CD4-positive, alpha-beta T cell treated with Interleukin-6 for 4 hours (primary cell): ENCODE data around the gene BSND.
"Not testable (repeated sequence)": the region's sequence is repeated elsewhere in the genome, so short reads cannot be mapped to it uniquely, and the experiment has no call there.

ENCODE experiments used
- DNase-seq: peaks from one replicate; pipeline ENCODE4 v3.0.0-alpha.2; 2020; ENCODE audit warnings: mixed read lengths

The BSND gene

GRCh38 chr1:55024163-55024562 is 25.4 kb downstream of the BSND start:
- not testable (repeated sequence) for DNase-seq

- not testable (repeated sequence) for DNase-seq
Measured at GRCh38 chr1:55026682-55027081, 27.9 kb downstream of the BSND start.

GRCh38 chr1:55031098-55031497 is 32.4 kb downstream of the BSND start:
- not testable (repeated sequence) for DNase-seq

GRCh38 chr1:55033265-55033614 is 34.5 kb downstream of the BSND start:
- no peak for DNase-seq

- no peak for DNase-seq
Measured at GRCh38 chr1:55034476-55035133, 35.9 kb downstream of the BSND start.

- DNase-seq: no peak
Measured at GRCh38 chr1:55035904-55036303, 37.2 kb downstream of the BSND start.

GRCh38 chr1:55037733-55038551 is 39.2 kb downstream of the BSND start:
- no peak for DNase-seq

- DNase-seq: no peak
Measured at GRCh38 chr1:55038552-55038838, 39.8 kb downstream of the BSND start.

GRCh38 chr1:55038974-55039341 is 40.2 kb downstream of the BSND start:
- DNase-seq: no peak

GRCh38 chr1:55039342-55040082 is 40.8 kb downstream of the BSND start, which contains the start of gene PCSK9:
Gene PCSK9 (plus strand): TSS chr1:55039548. CDS start chr1:55039838, 290 bp downstream.
- DNase-seq: no peak

GRCh38 chr1:55040083-55040932 is 41.6 kb downstream of the BSND start:
- DNase-seq: no peak

- no peak for DNase-seq
Measured at GRCh38 chr1:55040933-55041494, 42.3 kb downstream of the BSND start.

GRCh38 chr1:55041613-55042012 is 42.9 kb downstream of the BSND start:
- DNase-seq: no peak

GRCh38 chr1:55043011-55043410 is 44.3 kb downstream of the BSND start:
- no peak for DNase-seq

GRCh38 chr1:55043726-55044125 is 45.0 kb downstream of the BSND start:
- no peak for DNase-seq

- DNase-seq: no peak
Measured at GRCh38 chr1:55044617-55045397, 46.1 kb downstream of the BSND start.

GRCh38 chr1:55045430-55045829 is 46.7 kb downstream of the BSND start:
- no peak for DNase-seq

- DNase-seq: no peak
Measured at GRCh38 chr1:55046871-55047270, 48.1 kb downstream of the BSND start.

- DNase-seq: no peak
Measured at GRCh38 chr1:55047611-55048010, 48.9 kb downstream of the BSND start.

GRCh38 chr1:55048453-55049270 is 49.9 kb downstream of the BSND start:
- no peak for DNase-seq
